ENCODE measurements around the gene PRCC.

Gene PRCC

GRCh38 chr1:156839426-156840109 lies 72.2 kb downstream of the PRCC start:
- H3K27ac ChIP-seq: no peak overlapping the region

GRCh38 chr1:156840186-156840897 lies 73.0 kb downstream of the PRCC start:
- H3K27ac ChIP-seq: no peak overlapping the region
- TF ChIP-seq, protein P1, sequence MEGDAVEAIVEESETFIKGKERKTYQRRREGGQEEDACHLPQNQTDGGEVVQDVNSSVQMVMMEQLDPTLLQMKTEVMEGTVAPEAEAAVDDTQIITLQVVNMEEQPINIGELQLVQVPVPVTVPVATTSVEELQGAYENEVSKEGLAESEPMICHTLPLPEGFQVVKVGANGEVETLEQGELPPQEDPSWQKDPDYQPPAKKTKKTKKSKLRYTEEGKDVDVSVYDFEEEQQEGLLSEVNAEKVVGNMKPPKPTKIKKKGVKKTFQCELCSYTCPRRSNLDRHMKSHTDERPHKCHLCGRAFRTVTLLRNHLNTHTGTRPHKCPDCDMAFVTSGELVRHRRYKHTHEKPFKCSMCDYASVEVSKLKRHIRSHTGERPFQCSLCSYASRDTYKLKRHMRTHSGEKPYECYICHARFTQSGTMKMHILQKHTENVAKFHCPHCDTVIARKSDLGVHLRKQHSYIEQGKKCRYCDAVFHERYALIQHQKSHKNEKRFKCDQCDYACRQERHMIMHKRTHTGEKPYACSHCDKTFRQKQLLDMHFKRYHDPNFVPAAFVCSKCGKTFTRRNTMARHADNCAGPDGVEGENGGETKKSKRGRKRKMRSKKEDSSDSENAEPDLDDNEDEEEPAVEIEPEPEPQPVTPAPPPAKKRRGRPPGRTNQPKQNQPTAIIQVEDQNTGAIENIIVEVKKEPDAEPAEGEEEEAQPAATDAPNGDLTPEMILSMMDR (conservative IDR thresholded peaks at IDR 0.05): no peak

More at GRCh38 chr1:156839426-156840109, 72.2 kb downstream of the PRCC start:
- TF ChIP-seq, protein P1 (conservative IDR thresholded peaks at IDR 0.05): no peak

- H3K27ac ChIP-seq: no peak overlapping the region
- TF ChIP-seq, protein P1 (conservative IDR thresholded peaks at IDR 0.05): no peak
Observed at GRCh38 chr1:156840898-156841279, 73.6 kb downstream of the PRCC start.

GRCh38 chr1:156841295-156841855 lies 74.0 kb downstream of the PRCC start:
- TF ChIP-seq, protein P1 (conservative IDR thresholded peaks at IDR 0.05): no peak
- H3K27ac ChIP-seq: no peak overlapping the region

- H3K27ac ChIP-seq: no peak overlapping the region
- TF ChIP-seq, protein P1 (conservative IDR thresholded peaks at IDR 0.05): no peak
Observed at GRCh38 chr1:156842618-156843300, 75.4 kb downstream of the PRCC start.

DNA sequence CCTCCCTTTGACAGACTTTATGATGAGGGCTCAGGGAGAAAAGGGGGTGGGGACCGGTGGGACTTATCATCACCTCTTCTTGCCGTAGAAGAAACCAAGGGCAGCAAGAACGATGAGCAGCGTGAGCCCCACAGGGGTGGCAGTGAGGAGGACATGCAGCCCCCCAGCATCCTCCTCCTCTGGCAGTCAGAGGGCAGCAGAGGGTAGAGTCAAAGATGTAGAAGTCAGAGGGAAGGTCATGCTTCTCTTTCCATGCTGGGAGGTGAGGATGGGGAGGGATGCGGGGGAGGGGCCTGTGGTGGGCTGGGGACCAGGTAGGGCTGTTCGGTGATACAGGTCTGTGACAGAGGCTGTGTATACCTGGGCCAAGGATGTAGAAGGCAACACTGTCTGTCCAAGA lies 76.8 kb downstream of the PRCC start:
- TF ChIP-seq, protein P1 (conservative IDR thresholded peaks at IDR 0.05): no peak
- no peak overlapping the region for H3K27ac ChIP-seq

- H3K27ac ChIP-seq: no peak overlapping the region
- TF ChIP-seq, protein P1 (conservative IDR thresholded peaks at IDR 0.05): no peak
Observed at GRCh38 chr1:156844638-156845037, 77.3 kb downstream of the PRCC start.

Measured in VCaP (cell line).